Mucosa of descending colon (tissue), 3 donors: Measurements from ENCODE around the gene NOSTRIN. TPM values are rescaled to one million over a fixed set of nuclear protein-coding genes. Genes with fewer than 3 reads are reported as not detected.

Source experiments
- ATAC-seq: fragments of 200-7000 bp; cut with Tn5 transposase; one replicate; pipeline ENCODE4 v1.9.1; 2020; ENCODE audit warnings: mild to moderate bottlenecking, moderate library complexity
- DNase-seq, 3 donors: peaks; one replicate each; pipeline ENCODE4 v3.0.0-alpha.2; 2020
- H3K36me3 ChIP-seq: fragments of 200-600 bp; one replicate; pipeline ENCODE4 v1.8.0; 2021; ENCODE audit warnings: low read depth, mild to moderate bottlenecking
- H3K4me1 ChIP-seq: fragments of 200-600 bp; one replicate; pipeline ENCODE4 v1.8.0; 2021; ENCODE audit warnings: low read depth, mild to moderate bottlenecking
- H3K4me3 ChIP-seq: fragments of 200-600 bp; one replicate; pipeline ENCODE4 v1.8.0; 2021; ENCODE audit warnings: mild to moderate bottlenecking
- H3K9me3 ChIP-seq: fragments of 200-600 bp; one replicate; pipeline ENCODE4 v1.8.0; 2021; ENCODE audit warnings: mild to moderate bottlenecking
- CTCF ChIP-seq: fragments of 200-600 bp; IDR thresholded peaks from one replicate; pipeline ENCODE4 v1.8.0; 2022; ENCODE audit warnings: antibody characterized with exemption, mild to moderate bottlenecking
- intact Hi-C, 2 donors: fragments of 100-400 bp; cut with DNase I in 1 of 2; cut with micrococcal nuclease in 1 of 2; formaldehyde crosslinking; loops; one replicate each; pipeline versions ENCODE4 v1.11.0 to v1.11.1; 2022; cut with DNase I, micrococcal nuclease
- total RNA-seq, 3 donors: library from RNA; stranded (reverse); fragmentation: NEBNext Ultra II Directional in 2 of 3; extraction: Animal tissue kit (Norgen Biotek cat#: 25700) in 2 of 3; gene quantifications; one replicate each; pipeline versions ENCODE4 v1.2.1 to v1.2.4, GENCODE V29; 2021 to 2023
- donor health status: DM: no; HTN: no; CAD: no; lungs with moderate emphysema.
- donor health status: DM: no; HTN: no; CAD: no.
- donor health status: DM: no; HTN: yes; CAD: no.

Gene NOSTRIN
- total RNA-seq, 3 donors from 2014 or later = 27.3 to 78.7 (median 56.2) TPM

GRCh38 chr2:168912901-168913369 lies 110.5 kb downstream of the NOSTRIN start:
- TF ChIP-seq CTCF = no peak
- intact Hi-C loops = loop anchor here in 1 of 2 donors (10.0 kb wide), 1 partner anchor 568 kb away; no protein-coding TSS in a partner anchor
- ATAC-seq (peak; percentile 67), DNase-seq (peak in 1 of 3 donors; percentile 34)
- no peaks in the 10 kb centered on the region for H3K36me3 ChIP-seq
- no peaks in the 10 kb centered on the region for H3K4me1 ChIP-seq
- peaks cover 2% of the 10 kb centered on the region for H3K9me3 ChIP-seq
- H3K4me3 ChIP-seq = no peak overlapping the region

- Histone ChIP-seq H3K36me3 (no peaks in the 10 kb centered on the region), H3K4me3 (no peak overlapping the region), H3K4me1 (no peaks in the 10 kb centered on the region), H3K9me3 (peaks cover 2% of the 10 kb centered on the region)
- ATAC-seq (no peak), DNase-seq (no peak)
- no peak for TF ChIP-seq CTCF
- intact Hi-C loops = loop anchor here in 1 of 2 donors (10.0 kb wide), 1 partner anchor 569 kb away; no protein-coding TSS in a partner anchor
These were observed 111.1 kb downstream of the NOSTRIN start for GRCh38 chr2:168913495-168913894.

Other genes starting within 250 kb of the NOSTRIN start
- 1 to 10 TPM in 2 of 3 donors, under 1 TPM in 1; 0.66 to 6.7 (median 2.5) TPM for gene SPC25, start 87.8 kb downstream of the NOSTRIN start, total RNA-seq
- gene G6PC2, start 98.7 kb downstream of the NOSTRIN start, total RNA-seq = not detected
- 10 to 100 TPM in 1 of 3 donors, 1 to 10 TPM in 2; 1.2 to 21.7 (median 4.6) TPM for gene ABCB11, start 228.7 kb downstream of the NOSTRIN start, total RNA-seq